Gastroesophageal sphincter (tissue), 3 donors: ENCODE measurements around the gene FNDC3B.

ENCODE experiments used
- EP300 ChIP-seq: sonication (generic); formaldehyde crosslinking; IDR thresholded peaks from one replicate; pipeline ENCODE4 v1.6.1; 2017; ENCODE audit warnings: antibody characterized with exemption, mild to moderate bottlenecking
- POLR2A ChIP-seq, 2 donors: fragments of 450-650 bp; IDR thresholded peaks; one replicate each; pipeline ENCODE4 v1.6.1; 2017; ENCODE audit warnings: antibody characterized with exemption in 2 of 2, mild to moderate bottlenecking in 2 of 2, moderate library complexity in 1 of 2
- POLR2AphosphoS5 ChIP-seq: sonication (generic); formaldehyde crosslinking; IDR thresholded peaks from one replicate; pipeline ENCODE4 v1.6.1; 2017; ENCODE audit warnings: antibody characterized with exemption
- TF ChIP-seq, protein P1 (sequence below), 4 experiments: fragments of 200-600 bp in 2 of 4; fragments of 450-650 bp in 2 of 4; sonication (generic) in 1 of 4; IDR thresholded peaks; one replicate each; pipeline ENCODE4 v1.5.1; 2017 to 2019; ENCODE audit warnings: antibody characterized with exemption in 4 of 4, mild to moderate bottlenecking in 2 of 4, moderate library complexity in 2 of 4

DNA sequence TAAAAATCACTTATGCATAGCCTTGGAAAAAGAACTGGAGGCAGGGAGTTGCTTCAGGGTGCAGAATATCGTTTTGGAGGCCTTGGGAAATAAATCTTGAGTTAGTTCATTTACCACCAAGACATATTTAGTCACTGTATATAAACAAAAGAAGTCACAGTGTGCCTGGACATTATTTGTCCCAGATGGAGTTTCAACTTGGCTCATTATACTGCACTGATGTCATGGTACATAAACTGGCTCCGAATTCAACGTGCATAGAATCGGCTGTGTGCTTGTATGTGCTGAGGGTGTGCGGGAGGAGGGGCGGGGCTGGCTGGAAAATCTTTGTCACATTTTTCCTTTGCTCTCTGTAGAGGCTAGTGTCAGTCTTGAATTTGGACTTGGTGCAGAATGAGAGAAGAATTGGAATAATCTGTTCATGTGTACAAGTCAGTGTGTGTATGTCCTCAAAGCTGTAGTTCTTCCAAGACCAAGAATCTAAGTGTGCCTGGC lies 86.6 kb downstream of the FNDC3B start:
- peak; percentile 91 for TF ChIP-seq POLR2AphosphoS5
- TF ChIP-seq, protein P1, sequence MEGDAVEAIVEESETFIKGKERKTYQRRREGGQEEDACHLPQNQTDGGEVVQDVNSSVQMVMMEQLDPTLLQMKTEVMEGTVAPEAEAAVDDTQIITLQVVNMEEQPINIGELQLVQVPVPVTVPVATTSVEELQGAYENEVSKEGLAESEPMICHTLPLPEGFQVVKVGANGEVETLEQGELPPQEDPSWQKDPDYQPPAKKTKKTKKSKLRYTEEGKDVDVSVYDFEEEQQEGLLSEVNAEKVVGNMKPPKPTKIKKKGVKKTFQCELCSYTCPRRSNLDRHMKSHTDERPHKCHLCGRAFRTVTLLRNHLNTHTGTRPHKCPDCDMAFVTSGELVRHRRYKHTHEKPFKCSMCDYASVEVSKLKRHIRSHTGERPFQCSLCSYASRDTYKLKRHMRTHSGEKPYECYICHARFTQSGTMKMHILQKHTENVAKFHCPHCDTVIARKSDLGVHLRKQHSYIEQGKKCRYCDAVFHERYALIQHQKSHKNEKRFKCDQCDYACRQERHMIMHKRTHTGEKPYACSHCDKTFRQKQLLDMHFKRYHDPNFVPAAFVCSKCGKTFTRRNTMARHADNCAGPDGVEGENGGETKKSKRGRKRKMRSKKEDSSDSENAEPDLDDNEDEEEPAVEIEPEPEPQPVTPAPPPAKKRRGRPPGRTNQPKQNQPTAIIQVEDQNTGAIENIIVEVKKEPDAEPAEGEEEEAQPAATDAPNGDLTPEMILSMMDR (IDR thresholded peaks at IDR 0.05) = no peak
- no peak for TF ChIP-seq POLR2A (IDR thresholded peaks at IDR 0.05)
- TF ChIP-seq EP300 = no peak
